GM18909 (cell line): ENCODE results near the gene LRRC36.
"Not testable (repeated sequence)": the region's sequence is repeated elsewhere in the genome, so short reads cannot be mapped to it uniquely, and the experiment has no call there.

Source experiments
- ATAC-seq: cut with Tn5 transposase; IDR thresholded peaks from one replicate; pipeline ENCODE4 v1.9.1; 2021; ENCODE audit warnings: mild to moderate bottlenecking; ENCODE audit not compliant: unreplicated experiment, poor library complexity

The LRRC36 gene

GRCh38 chr16:67398546-67399217 lies 72.1 kb downstream of the LRRC36 start:
- ATAC-seq: no peak

GRCh38 chr16:67399218-67399733 lies 72.7 kb downstream of the LRRC36 start:
- no peak for ATAC-seq

GRCh38 chr16:67399749-67400704 lies 73.4 kb downstream of the LRRC36 start:
- ATAC-seq: no peak

GRCh38 chr16:67400901-67401300 lies 74.3 kb downstream of the LRRC36 start:
- ATAC-seq: no peak

- no peak for ATAC-seq
These were observed 77.5 kb downstream of the LRRC36 start for GRCh38 chr16:67403976-67404555.

- no peak for ATAC-seq
These were observed 78.2 kb downstream of the LRRC36 start for GRCh38 chr16:67404740-67405226.

- ATAC-seq: no peak
These were observed 78.7 kb downstream of the LRRC36 start for GRCh38 chr16:67405336-67405735.

GRCh38 chr16:67406111-67406971 lies 79.7 kb downstream of the LRRC36 start:
- ATAC-seq: no peak

GRCh38 chr16:67407176-67407787 lies 80.7 kb downstream of the LRRC36 start:
- no peak for ATAC-seq

- no peak for ATAC-seq
These were observed 81.3 kb downstream of the LRRC36 start for GRCh38 chr16:67407788-67408452.

- no peak for ATAC-seq
These were observed 83.0 kb downstream of the LRRC36 start for GRCh38 chr16:67409631-67410030.

- no peak for ATAC-seq
These were observed 84.7 kb downstream of the LRRC36 start for GRCh38 chr16:67411339-67411738.

- ATAC-seq: no peak
These were observed 85.7 kb downstream of the LRRC36 start for GRCh38 chr16:67412294-67412693.

- no peak for ATAC-seq
These were observed 87.6 kb downstream of the LRRC36 start for GRCh38 chr16:67413978-67414911.

GRCh38 chr16:67415421-67415820 lies 88.8 kb downstream of the LRRC36 start:
- ATAC-seq: not testable (repeated sequence)

- peak; percentile 71 for ATAC-seq
These were observed 89.5 kb downstream of the LRRC36 start, which contains the start of gene ZDHHC1 for GRCh38 chr16:67415872-67416793. Gene ZDHHC1 (minus strand): TSS chr16:67416477. CDS start chr16:67407775, 8,702 bp downstream.
